Measurements from ENCODE around the gene EEFSEC. TPM values are rescaled to one million over a fixed set of nuclear protein-coding genes. Genes with fewer than 3 reads are reported as not detected.

Gene EEFSEC
- total and polyA plus RNA-seq, 12 donors = 5.5 to 15.6 (median 10.4) TPM

- Histone ChIP-seq H3K36me3 (replicated peaks in 1 of 2) (no peaks in the 10 kb centered on the region), H3K27ac (peak overlapping the region in 2 of 5 donors; percentile 48 to 61), H3K9me3 (replicated peaks in 1 of 3) (no peaks in the 10 kb centered on the region), H3K27me3 (no peaks in the 10 kb centered on the region), H3K4me1 (replicated peaks in 1 of 2) (peaks cover 8 to 23% of the 10 kb centered on the region in 2 donors), H3K4me3 (no peak overlapping the region)
- intact Hi-C loops (cut with DNase I) = no loop called here
- 62 to 76% (median 64%) methylated on average over 7 of the region's 7 CpGs for WGBS, 4 donors
- peak; percentile 64 to 79 (median 73) for DNase-seq
- no peak for TF ChIP-seq POLR2A (IDR thresholded peaks at IDR 0.05)
- peak in 5 of 6 experiments; percentile 15 to 34 (median 28) for TF ChIP-seq CTCF (IDR thresholded peaks at IDR 0.05)
Observed at GRCh38 chr3:128112357-128112968, 40.8 kb upstream of the EEFSEC start.

- peaks cover 8 to 23% of the 10 kb centered on the region in 2 donors for H3K4me1 ChIP-seq (replicated peaks in 1 of 2)
- no peak overlapping the region for H3K4me3 ChIP-seq
- intact Hi-C loops (cut with DNase I) = no loop called here
- WGBS, 4 donors = 53 to 63% (median 59%) methylated on average over 9 of the region's 9 CpGs
- peak in 6 of 7 donors; percentile 49 to 73 (median 69) for DNase-seq
- H3K27me3 ChIP-seq = no peaks in the 10 kb centered on the region
- peak overlapping the region in 3 of 5 donors; percentile 48 to 53 (median 49) for H3K27ac ChIP-seq
- H3K36me3 ChIP-seq (replicated peaks in 1 of 2) = no peaks in the 10 kb centered on the region
- TF ChIP-seq POLR2A (IDR thresholded peaks at IDR 0.05) = no peak
- no peak for TF ChIP-seq CTCF (IDR thresholded peaks at IDR 0.05)
- no peaks in the 10 kb centered on the region for H3K9me3 ChIP-seq (replicated peaks in 1 of 3)
Observed at GRCh38 chr3:128113817-128114794, 39.2 kb upstream of the EEFSEC start.

- H3K4me3 ChIP-seq = no peak overlapping the region
- H3K36me3 ChIP-seq (replicated peaks in 1 of 2) = no peaks in the 10 kb centered on the region
- no peaks in the 10 kb centered on the region for H3K9me3 ChIP-seq (replicated peaks in 1 of 3)
- H3K4me1 ChIP-seq (replicated peaks in 1 of 2) = peaks cover 4 to 9% of the 10 kb centered on the region in 2 donors
- intact Hi-C loops (cut with DNase I) = no loop called here
- TF ChIP-seq POLR2A (IDR thresholded peaks at IDR 0.05) (no peak), CTCF (IDR thresholded peaks at IDR 0.05) (no peak)
- 81 to 94% (median 83%) methylated on average over 1 of the region's 1 CpG for WGBS, 4 donors
- DNase-seq = no peak
- no peak overlapping the region for H3K27ac ChIP-seq
- no peaks in the 10 kb centered on the region for H3K27me3 ChIP-seq
Observed at GRCh38 chr3:128122013-128122412, 31.3 kb upstream of the EEFSEC start.

GRCh38 chr3:128123156-128123537, 30.1 kb upstream of the EEFSEC start:
- intact Hi-C loops (cut with DNase I) = no loop called here

More at GRCh38 chr3:128123156-128123537, 30.1 kb upstream of the EEFSEC start:
- Histone ChIP-seq H3K4me1 (replicated peaks in 1 of 2) (peaks cover 4 to 9% of the 10 kb centered on the region in 2 donors), H3K27me3 (no peaks in the 10 kb centered on the region), H3K27ac (peak overlapping the region in 3 of 5 donors; percentile 11 to 84 (median 32)), H3K9me3 (replicated peaks in 1 of 3) (no peaks in the 10 kb centered on the region), H3K4me3 (peak overlapping the region; percentile 45 to 94 (median 79)), H3K36me3 (replicated peaks in 1 of 2) (no peaks in the 10 kb centered on the region)
- peak in 1 of 7 donors; percentile 62 for DNase-seq
- TF ChIP-seq CTCF (IDR thresholded peaks at IDR 0.05) (no peak), POLR2A (IDR thresholded peaks at IDR 0.05) (no peak)
- 0 to 2% (median 1%) methylated on average over 9 to 22 of the region's 22 CpGs for WGBS, 4 donors

All from adrenal gland (tissue), 12 donors.